GM12873 (cell line): ENCODE data around the gene TUNAR.

Experiments
- CTCF ChIP-seq: IDR thresholded peaks from 2 replicates; pipeline ENCODE4 v1.5.1; 2012; ENCODE audit warnings: low read depth, mild to moderate bottlenecking, moderate library complexity, low read length, control low read depth; ENCODE audit not compliant: insufficient read depth; ENCODE audit errors: missing control alignments

Gene TUNAR

GRCh38 chr14:95855606-95856005 is 21.0 kb upstream of the TUNAR start:
- TF ChIP-seq CTCF = no peak

- TF ChIP-seq CTCF = no peak
These were observed 19.4 kb upstream of the TUNAR start for GRCh38 chr14:95857275-95857674.

GRCh38 chr14:95858893-95859292 is 17.7 kb upstream of the TUNAR start:
- TF ChIP-seq CTCF = no peak

- no peak for TF ChIP-seq CTCF
These were observed 14.4 kb upstream of the TUNAR start for GRCh38 chr14:95862243-95862642.

- TF ChIP-seq CTCF = no peak
These were observed 13.3 kb upstream of the TUNAR start for GRCh38 chr14:95863295-95863694.

- no peak for TF ChIP-seq CTCF
These were observed 6.9 kb upstream of the TUNAR start for GRCh38 chr14:95869776-95870175.

GRCh38 chr14:95870772-95871171 is 5.9 kb upstream of the TUNAR start:
- TF ChIP-seq CTCF = no peak
